Astrocyte of the spinal cord (primary cell): ENCODE data around the gene COMMD8.
A peak's percentile ranks its signal among the peaks of the same experiment; 100 is the strongest.
"Not testable (repeated sequence)": the region's sequence is repeated elsewhere in the genome, so short reads cannot be mapped to it uniquely, and the experiment has no call there.

Experiments
- DNase-seq: peaks from one replicate; pipeline ENCODE4 v3.0.0; 2011; ENCODE audit warnings: low read depth, low spot score
- H3K4me3 ChIP-seq: 2 replicates; pipeline ENCODE4 v1.5.1; 2011; ENCODE audit warnings: low read depth, mild to moderate bottlenecking, low read length, moderate library complexity
- in situ Hi-C: cut with HindIII; loops from 2 replicates; pipeline ENCODE4 v1.10.0; 2017; ENCODE audit warnings: low sequenced_read_pairs
- TF ChIP-seq, protein P1 (sequence below): IDR thresholded peaks from 2 replicates; pipeline ENCODE4 v1.5.1; 2012; ENCODE audit warnings: low read depth, mild to moderate bottlenecking, low read length, inconsistent platforms

COMMD8 gene

DNA sequence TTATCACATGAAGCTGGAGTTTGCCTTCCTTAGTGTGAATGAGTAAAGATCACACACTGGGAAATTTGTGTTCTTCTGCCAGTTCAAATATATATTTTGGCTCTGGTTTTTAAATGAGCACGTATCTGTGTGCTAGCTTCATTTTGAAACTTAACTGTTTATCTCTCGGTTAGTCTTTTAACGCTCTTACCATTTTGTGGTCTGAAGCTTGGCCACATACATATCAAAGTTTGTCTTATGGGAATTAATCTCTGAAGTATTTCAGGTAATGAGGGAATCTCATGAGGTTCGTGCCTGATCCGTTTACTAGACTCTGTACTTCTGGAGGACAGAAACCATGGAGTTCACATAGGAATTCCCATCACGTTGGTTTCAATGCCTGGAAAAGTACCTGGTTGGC, 35.4 kb upstream of the COMMD8 start:
- in situ Hi-C loops: no loop called here
- H3K4me3 ChIP-seq: no peak overlapping the region
- no peak for DNase-seq
- TF ChIP-seq, protein P1, sequence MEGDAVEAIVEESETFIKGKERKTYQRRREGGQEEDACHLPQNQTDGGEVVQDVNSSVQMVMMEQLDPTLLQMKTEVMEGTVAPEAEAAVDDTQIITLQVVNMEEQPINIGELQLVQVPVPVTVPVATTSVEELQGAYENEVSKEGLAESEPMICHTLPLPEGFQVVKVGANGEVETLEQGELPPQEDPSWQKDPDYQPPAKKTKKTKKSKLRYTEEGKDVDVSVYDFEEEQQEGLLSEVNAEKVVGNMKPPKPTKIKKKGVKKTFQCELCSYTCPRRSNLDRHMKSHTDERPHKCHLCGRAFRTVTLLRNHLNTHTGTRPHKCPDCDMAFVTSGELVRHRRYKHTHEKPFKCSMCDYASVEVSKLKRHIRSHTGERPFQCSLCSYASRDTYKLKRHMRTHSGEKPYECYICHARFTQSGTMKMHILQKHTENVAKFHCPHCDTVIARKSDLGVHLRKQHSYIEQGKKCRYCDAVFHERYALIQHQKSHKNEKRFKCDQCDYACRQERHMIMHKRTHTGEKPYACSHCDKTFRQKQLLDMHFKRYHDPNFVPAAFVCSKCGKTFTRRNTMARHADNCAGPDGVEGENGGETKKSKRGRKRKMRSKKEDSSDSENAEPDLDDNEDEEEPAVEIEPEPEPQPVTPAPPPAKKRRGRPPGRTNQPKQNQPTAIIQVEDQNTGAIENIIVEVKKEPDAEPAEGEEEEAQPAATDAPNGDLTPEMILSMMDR: no peak

DNA sequence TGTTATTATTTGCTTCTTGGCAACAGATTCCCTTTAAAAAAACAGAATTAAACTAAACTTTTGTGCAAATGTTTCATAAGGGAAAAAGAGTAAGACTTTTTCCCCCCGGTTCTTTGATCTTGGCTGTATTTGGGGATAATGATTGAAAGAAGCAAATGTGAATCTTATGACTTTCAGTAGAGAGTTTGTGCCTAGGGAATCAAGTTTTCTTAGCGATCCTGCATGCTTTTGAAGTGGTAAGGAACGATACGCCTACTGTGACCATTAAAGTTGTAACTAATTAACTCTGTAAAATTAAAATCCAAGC, 30.6 kb upstream of the COMMD8 start:
- TF ChIP-seq, protein P1: no peak
- in situ Hi-C loops: no loop called here

DNA sequence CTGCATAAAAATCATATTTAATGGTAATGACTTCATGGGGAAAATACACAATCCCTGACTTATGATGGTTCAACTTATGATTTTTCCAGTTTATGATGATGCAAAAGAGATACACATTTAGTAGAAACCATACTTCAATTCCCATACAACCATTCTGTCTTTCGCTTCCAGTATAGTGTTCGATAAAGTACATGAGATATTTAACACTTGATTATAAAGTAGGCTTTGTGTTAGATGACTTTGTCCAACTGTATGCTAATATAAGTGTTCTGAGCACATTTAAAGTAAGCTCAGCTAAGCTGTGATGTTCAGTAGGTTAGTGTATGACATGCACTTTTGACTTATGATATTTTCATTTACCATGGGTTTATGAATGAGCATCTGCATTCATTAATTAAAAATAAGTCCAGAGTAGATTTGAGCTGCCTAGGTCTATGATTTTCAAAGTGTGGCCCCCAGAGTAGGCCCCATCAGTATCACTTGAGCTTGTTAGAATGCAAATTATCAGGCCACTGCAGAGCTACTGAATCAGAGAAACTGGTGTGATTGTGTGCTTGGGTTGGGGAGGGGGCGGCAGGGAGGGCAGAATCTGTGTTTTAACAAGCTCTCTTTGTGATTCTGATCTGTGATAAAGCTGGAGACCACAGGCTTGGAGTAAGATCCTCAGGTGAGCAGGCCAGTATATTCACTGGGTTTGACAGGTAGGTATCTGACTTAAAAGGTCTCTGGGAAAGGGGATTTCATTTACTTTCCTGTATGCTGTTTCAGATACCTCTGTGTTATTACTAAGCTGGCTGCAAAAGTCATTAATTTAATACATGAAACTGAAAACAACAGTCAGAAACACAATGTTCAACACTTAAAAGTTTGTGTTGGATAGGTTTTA, 30.0 kb upstream of the COMMD8 start:
- no peak overlapping the region for H3K4me3 ChIP-seq
- TF ChIP-seq, protein P1: no peak
- DNase-seq: no peak
- in situ Hi-C loops: no loop called here

More for the DNA sequence above, 30.6 kb upstream of the COMMD8 start:
- no peak for DNase-seq
- no peak overlapping the region for H3K4me3 ChIP-seq

DNA sequence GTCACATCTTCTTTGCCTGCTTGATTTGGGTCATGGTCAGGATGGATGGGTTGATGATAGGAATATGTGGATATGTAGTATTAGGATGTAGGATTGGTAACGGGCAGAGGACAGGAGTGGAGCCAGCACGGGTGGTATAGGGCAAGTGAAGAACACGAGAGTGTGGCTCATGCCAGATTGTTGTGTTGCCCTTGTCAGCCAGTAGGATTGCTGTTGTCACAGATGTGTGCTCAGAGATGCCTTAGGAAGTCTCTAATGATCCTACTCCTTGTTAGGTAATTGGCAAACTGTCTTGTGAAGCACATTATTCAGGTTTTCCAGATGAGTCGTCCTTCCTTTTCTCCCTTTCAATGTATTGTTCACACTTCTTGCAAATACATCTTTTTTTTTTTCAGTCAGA, 27.0 kb upstream of the COMMD8 start:
- TF ChIP-seq, protein P1: peak; percentile 50
- no peak overlapping the region for H3K4me3 ChIP-seq
- in situ Hi-C loops: no loop called here
- peak; percentile 31 for DNase-seq

DNA sequence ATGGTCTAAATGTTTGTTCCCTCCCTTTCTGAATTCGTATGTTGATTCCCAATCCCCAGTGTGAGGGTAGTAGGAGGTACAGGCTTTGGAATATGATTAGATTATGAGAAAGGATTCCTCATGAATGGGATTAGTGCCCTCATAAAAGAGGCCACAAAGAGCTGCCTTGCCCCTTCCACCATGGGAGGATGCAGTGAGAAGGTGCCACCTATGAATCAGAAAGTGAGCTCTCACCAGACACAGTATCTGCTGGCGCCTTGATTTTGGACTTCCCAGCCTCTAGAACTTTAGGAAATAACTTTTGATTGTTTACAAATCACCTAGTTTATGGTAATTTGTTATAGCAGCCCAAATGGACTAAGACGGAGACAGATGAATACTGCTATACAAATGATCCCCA, 25.2 kb upstream of the COMMD8 start:
- TF ChIP-seq, protein P1: no peak
- no peak for DNase-seq
- H3K4me3 ChIP-seq: no peak overlapping the region
- in situ Hi-C loops: no loop called here

DNA sequence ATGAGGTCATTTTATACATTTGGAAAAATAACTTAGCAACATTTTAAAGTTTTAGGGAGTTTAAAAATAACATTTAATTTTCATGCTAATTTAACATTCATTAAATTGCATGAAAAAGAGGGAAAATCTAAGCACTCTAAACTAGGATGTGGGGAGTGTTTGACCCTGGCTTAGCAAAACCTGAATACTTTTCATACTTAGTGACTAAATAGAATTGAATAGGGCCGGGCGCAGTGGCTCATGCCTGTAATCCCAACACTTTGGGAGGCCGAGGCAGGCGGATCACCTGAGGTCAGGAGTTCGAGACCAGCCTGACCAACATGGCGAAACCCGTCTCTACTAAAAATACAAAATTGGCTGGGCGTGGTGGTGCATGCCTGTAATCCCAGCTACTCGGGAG, 23.2 kb upstream of the COMMD8 start:
- DNase-seq, in situ Hi-C loops: not testable (repeated sequence)
- peak overlapping the region; percentile 78 for H3K4me3 ChIP-seq

DNA sequence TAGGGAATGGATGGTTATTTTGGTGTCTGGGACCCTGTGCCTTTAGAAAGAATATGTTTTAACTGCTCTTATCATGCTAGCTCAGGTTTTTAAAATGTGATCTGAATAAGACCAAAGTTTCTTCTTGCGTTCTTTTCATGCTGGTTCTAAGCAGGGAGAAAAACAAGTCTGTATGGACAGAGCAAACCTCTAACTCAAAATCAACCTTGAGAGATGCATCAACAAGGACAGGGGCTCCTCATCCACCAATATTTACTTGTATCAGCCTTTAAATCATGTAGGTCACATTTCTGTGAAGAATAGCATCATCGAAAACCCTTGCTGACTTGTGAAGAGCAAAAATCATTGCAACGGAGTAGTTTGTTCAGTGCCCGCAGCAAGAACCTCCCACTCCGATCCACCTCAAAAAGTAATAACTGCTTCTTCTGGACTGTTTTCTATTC, 22.8 kb upstream of the COMMD8 start:
- DNase-seq: peak; percentile 41
- TF ChIP-seq, protein P1: no peak
- in situ Hi-C loops: no loop called here
- H3K4me3 ChIP-seq: peak overlapping the region; percentile 78
